Activated CD4-positive, alpha-beta T cell treated with anti-CD3 and anti-CD28 coated beads, Interleukin-2, amount 50 U/mL, for 1 hour (primary cell): ENCODE results near the gene ANGPTL3.

Experiments
- DNase-seq: peaks from one replicate; pipeline ENCODE4 v3.0.0-alpha.2; 2020

The ANGPTL3 gene

GRCh38 chr1:62637392-62638105, 40.2 kb downstream of the ANGPTL3 start:
- no peak for DNase-seq

- DNase-seq = no peak
Observed at GRCh38 chr1:62643283-62643682, 46.0 kb downstream of the ANGPTL3 start.

GRCh38 chr1:62652387-62652786, 55.1 kb downstream of the ANGPTL3 start:
- no peak for DNase-seq

- no peak for DNase-seq
Observed at GRCh38 chr1:62654744-62655143, 57.4 kb downstream of the ANGPTL3 start.
